ENCODE measurements around the gene NKX1-1.

Gene NKX1-1

DNA sequence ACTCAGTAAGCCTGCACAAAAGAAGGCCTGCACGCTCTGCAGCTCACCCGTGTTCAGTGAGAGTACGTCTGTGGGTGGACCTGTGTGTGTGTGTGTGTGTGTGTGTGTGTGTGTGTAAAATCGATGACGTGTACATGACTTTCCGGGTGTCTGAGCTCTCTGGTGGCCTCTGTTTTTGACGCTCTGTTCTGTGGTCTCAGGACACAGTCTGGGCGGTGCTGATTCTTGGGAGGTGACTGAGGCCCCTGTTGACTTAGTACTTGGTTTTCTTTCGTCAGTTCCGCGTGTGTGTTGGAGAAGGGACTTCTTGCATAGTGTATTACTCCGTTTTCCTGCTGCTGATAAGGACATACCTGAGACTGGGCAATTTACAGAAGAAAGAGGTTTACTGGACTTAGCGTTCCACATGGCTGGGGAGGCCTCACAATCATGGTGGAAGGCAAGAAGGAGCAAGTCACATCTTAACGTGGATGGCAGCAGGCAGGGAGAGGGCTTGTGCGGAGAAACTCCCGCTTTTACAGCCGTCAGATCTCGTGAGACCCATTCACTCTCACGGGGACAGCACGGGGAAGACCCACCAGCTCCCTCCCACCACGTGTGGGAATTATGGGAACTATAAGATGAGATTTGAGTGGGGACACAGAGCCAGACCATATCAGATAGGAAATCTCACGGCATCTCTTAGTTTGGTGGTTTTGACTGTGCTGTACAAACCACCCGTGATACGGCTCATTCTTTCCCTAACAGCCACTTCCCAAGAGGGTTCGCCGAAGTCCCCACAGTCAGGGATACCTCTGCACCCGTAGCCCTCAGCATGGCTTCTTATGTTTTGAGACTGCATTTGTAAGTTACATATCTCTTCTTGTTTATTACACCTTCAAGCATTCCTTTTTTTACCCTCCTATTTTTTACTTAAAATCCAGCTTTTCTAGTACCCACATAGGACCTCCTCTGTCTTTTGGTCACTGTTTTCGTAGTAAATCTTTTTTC, 34.8 kb downstream of the NKX1-1 start:
- no peak for DNase-seq (ENCODE audit: low read depth)
- TF ChIP-seq, protein P1, sequence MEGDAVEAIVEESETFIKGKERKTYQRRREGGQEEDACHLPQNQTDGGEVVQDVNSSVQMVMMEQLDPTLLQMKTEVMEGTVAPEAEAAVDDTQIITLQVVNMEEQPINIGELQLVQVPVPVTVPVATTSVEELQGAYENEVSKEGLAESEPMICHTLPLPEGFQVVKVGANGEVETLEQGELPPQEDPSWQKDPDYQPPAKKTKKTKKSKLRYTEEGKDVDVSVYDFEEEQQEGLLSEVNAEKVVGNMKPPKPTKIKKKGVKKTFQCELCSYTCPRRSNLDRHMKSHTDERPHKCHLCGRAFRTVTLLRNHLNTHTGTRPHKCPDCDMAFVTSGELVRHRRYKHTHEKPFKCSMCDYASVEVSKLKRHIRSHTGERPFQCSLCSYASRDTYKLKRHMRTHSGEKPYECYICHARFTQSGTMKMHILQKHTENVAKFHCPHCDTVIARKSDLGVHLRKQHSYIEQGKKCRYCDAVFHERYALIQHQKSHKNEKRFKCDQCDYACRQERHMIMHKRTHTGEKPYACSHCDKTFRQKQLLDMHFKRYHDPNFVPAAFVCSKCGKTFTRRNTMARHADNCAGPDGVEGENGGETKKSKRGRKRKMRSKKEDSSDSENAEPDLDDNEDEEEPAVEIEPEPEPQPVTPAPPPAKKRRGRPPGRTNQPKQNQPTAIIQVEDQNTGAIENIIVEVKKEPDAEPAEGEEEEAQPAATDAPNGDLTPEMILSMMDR (IDR thresholded peaks at IDR 0.05; ENCODE audit: low read length, missing control alignments) = no peak

DNA sequence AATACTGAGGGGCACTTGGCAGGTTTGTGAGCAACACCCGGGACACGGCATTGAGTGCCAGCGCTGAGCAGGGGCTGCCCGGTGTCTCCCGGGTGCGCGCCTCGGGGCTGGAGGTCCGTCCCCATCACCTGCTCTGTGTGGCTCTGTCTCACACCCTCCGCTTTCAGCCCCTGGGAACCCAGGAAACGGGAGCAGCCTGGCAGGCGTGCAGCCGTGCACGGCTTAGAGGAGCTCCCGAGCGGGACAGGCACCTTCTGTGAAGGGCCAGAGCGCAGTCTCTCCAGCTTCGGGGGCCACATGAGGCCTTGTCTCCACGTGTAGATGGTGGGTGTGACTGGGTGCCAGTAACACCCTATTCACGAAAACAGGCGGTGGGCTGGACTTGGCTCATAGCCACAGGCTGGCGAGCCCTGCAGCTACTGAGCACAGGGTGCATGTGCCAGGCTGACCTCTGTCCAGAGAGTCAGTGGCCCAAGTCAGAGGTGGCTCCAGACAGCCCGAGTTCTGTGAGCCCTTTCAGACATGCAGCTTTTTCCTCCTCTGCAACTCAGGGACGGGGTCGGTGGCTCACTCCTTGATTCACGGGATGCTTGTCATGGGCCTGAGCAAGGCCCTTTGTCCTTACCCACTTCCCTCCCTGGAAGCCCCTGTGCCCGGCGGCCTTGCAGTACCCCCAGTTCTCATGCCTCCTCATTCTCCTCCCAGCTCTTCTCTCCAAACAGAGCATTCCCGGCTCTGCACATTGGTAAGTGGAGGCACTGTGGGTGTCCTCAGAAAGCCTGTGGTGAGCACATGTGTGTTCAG, 35.7 kb downstream of the NKX1-1 start:
- no peak overlapping the region for H3K4me3 ChIP-seq (replicated peaks; ENCODE audit: low read depth, low read length)
- TF ChIP-seq, protein P1 (IDR thresholded peaks at IDR 0.05; ENCODE audit: low read length, missing control alignments) = no peak
- DNase-seq (ENCODE audit: low read depth) = no peak

More for the DNA sequence above, 34.8 kb downstream of the NKX1-1 start:
- no peak overlapping the region for H3K4me3 ChIP-seq (replicated peaks; ENCODE audit: low read depth, low read length)

DNA sequence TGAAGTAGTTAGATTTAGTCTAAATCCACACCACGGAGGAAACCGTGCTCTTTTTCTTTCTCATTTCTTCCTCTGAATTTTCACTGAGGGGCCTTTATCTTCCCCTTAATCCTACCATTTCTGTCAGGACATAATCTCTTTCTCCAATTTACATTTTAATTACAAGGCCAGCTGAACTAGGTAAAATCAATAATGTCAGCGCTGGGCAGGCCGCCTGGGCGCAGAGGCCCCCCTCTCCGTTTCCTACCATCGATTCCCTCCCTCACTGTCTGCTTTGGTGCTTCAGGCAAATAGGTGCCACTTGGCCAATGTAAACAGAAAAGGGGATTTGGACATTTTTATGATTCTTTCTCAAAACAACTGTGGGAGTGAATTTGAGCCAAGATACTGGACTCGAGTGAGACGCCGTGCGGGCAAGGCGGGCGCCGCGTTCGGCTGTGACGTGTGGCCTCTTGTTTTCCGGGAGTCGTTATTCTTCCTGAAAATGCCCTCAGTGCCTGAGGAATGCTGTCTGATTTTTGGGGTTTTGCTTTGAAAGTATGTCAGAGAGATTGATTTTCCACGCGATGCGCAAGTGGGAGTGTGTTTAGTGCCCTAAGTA, 36.7 kb downstream of the NKX1-1 start:
- no peak overlapping the region for H3K4me3 ChIP-seq (replicated peaks; ENCODE audit: low read depth, low read length)
- TF ChIP-seq, protein P1 (IDR thresholded peaks at IDR 0.05; ENCODE audit: low read length, missing control alignments) = no peak
- no peak for DNase-seq (ENCODE audit: low read depth)

DNA sequence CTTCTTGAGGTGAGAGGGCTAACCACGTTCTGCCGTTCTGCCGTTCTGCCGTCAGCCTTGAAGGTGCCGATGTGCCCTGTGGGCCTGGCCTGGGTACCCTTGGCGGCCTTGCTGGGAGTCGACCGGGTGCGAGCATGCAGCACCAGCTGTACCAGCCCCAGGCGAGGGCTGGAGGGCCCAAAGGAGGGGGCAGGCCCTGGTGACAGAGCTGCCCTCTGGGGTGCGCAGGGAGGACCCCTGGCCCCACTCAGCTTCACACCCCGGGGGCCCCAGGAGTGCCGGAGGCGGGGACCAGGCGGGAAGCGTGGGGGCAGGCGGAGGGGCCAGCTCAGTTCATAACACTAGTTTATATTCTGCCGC, 37.2 kb downstream of the NKX1-1 start:
- no peak for DNase-seq (ENCODE audit: low read depth)
- H3K4me3 ChIP-seq (replicated peaks; ENCODE audit: low read depth, low read length) = no peak overlapping the region
- TF ChIP-seq, protein P1 (IDR thresholded peaks at IDR 0.05; ENCODE audit: low read length, missing control alignments) = no peak

DNA sequence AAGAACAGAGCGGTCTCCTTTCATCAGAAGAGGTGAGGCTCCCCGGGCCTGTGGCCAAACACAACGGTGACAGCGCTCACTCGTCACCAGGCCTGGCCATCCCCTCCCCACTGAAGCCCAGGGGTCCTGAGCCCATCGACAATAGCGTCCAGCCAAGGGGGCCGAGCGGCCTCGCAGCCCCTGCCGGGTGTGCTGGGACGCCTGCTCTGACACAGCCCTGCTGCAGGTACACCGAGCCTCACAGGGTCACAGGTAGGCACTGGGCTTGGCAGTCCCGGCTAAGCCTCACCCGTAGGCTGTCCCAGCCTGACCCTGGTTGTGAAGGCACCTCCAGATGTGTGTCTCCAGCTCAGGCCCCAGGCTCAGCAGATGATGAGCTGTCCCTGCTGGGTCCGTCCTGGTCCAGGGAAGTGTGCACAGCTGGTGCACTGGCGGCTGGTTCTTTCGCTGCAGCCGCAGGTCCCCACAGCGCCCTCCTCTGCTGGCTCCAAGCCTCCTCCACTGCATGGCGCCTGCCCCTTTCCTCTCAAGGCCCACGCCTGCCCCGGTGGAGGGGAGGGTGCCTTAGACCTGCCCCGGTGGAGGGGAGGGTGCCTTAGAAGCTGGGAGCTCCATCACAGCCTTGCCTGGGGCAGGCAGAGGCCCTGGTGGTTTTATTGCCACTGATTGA, 37.7 kb downstream of the NKX1-1 start:
- TF ChIP-seq, protein P1 (IDR thresholded peaks at IDR 0.05; ENCODE audit: low read length, missing control alignments) = no peak
- no peak overlapping the region for H3K4me3 ChIP-seq (replicated peaks; ENCODE audit: low read depth, low read length)
- no peak for DNase-seq (ENCODE audit: low read depth)

DNA sequence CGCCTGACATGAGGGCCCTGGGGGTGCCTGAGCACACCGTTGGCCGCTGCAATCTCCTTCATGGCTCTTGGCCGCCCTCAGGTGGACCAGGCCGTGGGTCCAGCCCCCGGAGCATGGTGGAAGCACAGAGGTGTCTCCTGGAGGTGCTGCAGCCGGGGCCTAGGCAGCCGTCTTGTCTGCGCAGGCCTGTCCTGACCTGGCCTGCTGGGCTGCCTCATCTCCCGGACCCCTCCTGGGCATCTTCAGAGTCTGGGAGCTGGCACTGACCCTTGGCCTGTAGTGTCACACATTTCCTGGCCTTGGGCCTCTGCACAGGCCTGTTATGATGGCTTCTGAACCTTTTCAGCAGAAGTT, 38.3 kb downstream of the NKX1-1 start:
- no peak overlapping the region for H3K4me3 ChIP-seq (replicated peaks; ENCODE audit: low read depth, low read length)
- TF ChIP-seq, protein P1 (IDR thresholded peaks at IDR 0.05; ENCODE audit: low read length, missing control alignments) = no peak
- DNase-seq (ENCODE audit: low read depth) = no peak
